Measurements from ENCODE around the gene MRGPRE.

GRCh38 chr11:3200388-3201111 lies 31.7 kb downstream of the MRGPRE start:
- TF ChIP-seq ZNF274 (IDR thresholded peaks at IDR 0.05; ENCODE audit: low read depth, low read length) = no peak
- no peak for TF ChIP-seq YY1 (IDR thresholded peaks at IDR 0.05; ENCODE audit: insufficient read depth, insufficient read length)
- no peak for TF ChIP-seq SUZ12 (IDR thresholded peaks at IDR 0.05; ENCODE audit: extremely low read depth, insufficient read depth, insufficient read length)
